Neutrophil (primary cell): ENCODE measurements around the gene RPP40.
A peak's percentile ranks its signal among the peaks of the same experiment; 100 is the strongest.
"Not testable (repeated sequence)": the region's sequence is repeated elsewhere in the genome, so short reads cannot be mapped to it uniquely, and the experiment has no call there.

Experiments
- H3K27ac ChIP-seq: fragments of 200-600 bp; sonication (generic); 2 replicates; pipeline ENCODE4 v1.5.1; 2016; ENCODE audit warnings: mild to moderate bottlenecking, moderate library complexity
- H3K27me3 ChIP-seq: fragments of 200-600 bp; sonication (generic); 2 replicates; pipeline ENCODE4 v1.6.0; 2016; ENCODE audit warnings: mild to moderate bottlenecking
- H3K36me3 ChIP-seq: fragments of 200-600 bp; sonication (generic); 2 replicates; pipeline ENCODE4 v1.5.1; 2017
- H3K4me1 ChIP-seq, 2 experiments: fragments of 200-600 bp in 1 of 2; sonication (generic) in 1 of 2; 1 replicate in 1 of 2; 2 replicates in 1 of 2; pipeline versions ENCODE4 v1.5.1 to v1.6.1; 2013 to 2016; ENCODE audit warnings: low read depth in 1 of 2, low read length in 1 of 2, mild to moderate bottlenecking in 1 of 2, moderate library complexity in 1 of 2; ENCODE audit not compliant: control insufficient read depth in 1 of 2, insufficient read depth in 1 of 2
- H3K4me3 ChIP-seq, 2 experiments: fragments of 200-600 bp in 1 of 2; sonication (generic) in 1 of 2; 1 replicate in 1 of 2; 2 replicates in 1 of 2; pipeline ENCODE4 v1.5.1; 2013 to 2016; ENCODE audit warnings: low read depth in 1 of 2, low read length in 1 of 2, mild to moderate bottlenecking in 1 of 2, moderate library complexity in 1 of 2
- H3K9me3 ChIP-seq: fragments of 200-600 bp; sonication (generic); 2 replicates; pipeline ENCODE4 v1.5.1; 2016
- TF ChIP-seq, protein P1 (sequence below): fragments of 200-600 bp; sonication (generic); IDR thresholded peaks from 2 replicates; pipeline ENCODE4 v1.5.1; 2016; ENCODE audit warnings: antibody characterized with exemption

Gene RPP40

DNA sequence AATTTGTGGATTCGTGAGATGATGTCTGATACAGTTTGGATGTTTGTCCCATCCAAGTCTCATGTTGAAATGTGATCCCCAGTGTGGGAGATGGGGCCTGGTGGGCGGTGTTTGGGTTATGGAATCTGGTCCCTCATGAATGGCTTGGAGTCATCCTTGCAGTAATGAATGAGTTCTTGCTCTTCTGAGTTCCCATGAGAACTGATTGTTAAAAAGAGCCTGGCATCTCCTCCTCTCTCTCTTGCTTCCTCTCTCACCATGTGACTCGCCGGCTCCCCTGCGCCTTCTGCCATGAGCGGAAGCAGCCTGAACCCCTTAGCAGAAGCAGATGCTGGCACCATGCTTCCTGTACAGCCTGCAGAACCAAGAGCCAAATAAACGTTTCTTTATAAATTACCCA, 30.5 kb upstream of the RPP40 start:
- TF ChIP-seq, protein P1, sequence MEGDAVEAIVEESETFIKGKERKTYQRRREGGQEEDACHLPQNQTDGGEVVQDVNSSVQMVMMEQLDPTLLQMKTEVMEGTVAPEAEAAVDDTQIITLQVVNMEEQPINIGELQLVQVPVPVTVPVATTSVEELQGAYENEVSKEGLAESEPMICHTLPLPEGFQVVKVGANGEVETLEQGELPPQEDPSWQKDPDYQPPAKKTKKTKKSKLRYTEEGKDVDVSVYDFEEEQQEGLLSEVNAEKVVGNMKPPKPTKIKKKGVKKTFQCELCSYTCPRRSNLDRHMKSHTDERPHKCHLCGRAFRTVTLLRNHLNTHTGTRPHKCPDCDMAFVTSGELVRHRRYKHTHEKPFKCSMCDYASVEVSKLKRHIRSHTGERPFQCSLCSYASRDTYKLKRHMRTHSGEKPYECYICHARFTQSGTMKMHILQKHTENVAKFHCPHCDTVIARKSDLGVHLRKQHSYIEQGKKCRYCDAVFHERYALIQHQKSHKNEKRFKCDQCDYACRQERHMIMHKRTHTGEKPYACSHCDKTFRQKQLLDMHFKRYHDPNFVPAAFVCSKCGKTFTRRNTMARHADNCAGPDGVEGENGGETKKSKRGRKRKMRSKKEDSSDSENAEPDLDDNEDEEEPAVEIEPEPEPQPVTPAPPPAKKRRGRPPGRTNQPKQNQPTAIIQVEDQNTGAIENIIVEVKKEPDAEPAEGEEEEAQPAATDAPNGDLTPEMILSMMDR: no peak
- Histone ChIP-seq H3K36me3 (no peaks in the 10 kb centered on the region), H3K9me3 (no peaks in the 10 kb centered on the region), H3K4me3 (no peak overlapping the region), H3K27me3 (no peaks in the 10 kb centered on the region), H3K27ac (no peak overlapping the region), H3K4me1 (no peaks in the 10 kb centered on the region)

DNA sequence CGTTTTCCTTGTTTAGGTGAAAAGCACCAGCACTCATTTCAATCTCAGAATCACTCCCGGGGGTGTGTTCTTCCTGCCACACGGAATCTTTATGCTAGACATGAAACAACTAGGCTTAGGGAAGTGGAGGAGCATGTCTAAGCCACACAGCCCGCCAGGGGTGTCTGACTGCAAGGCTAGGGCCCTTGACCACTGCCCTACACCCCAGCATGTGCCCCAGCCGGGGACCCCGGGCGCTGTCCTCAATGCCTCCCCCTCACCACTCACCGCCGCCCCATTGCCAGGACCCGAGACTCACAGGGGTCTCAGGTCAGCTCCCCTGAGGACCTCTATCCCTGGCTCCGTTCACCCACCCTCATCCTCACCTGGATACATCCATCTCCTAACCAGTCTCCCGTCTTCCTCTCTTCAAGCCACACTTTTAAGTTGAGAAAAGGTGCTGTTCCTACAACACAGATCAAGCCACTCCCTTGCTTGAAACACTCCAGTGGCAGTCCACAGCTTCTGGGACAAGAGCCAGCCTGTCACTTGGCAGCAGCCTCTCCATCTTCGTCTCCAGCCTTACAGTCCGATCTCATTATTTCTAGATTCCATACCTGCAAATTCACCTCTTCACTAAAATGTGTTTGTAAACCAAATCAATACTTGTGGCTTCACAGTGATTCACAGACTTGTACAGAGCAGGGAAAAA, 29.5 kb upstream of the RPP40 start:
- H3K27me3 ChIP-seq, H3K9me3 ChIP-seq, H3K4me1 ChIP-seq, H3K27ac ChIP-seq, H3K36me3 ChIP-seq, H3K4me3 ChIP-seq: not testable (repeated sequence)

DNA sequence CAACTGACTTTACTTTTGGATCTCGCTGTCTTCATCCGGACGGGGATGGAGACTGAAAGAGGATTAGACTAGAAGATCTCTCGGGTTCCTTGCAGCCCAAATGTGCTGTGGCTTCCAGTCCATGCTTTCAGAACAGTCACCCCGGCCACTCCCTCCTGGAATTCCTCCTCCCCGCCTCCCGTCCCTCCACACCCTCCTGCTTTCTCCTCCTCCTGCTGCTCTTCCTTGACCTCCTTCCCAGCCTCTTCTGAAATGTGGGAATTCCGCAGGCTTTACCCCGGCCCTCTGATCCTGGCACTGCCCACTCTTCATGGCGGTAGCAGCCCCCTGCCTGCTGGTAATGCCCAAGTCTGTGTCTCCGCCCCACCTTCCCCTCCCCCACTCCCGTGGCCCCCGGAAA, 28.9 kb upstream of the RPP40 start:
- H3K9me3 ChIP-seq, H3K27ac ChIP-seq, H3K27me3 ChIP-seq, H3K36me3 ChIP-seq, H3K4me1 ChIP-seq, H3K4me3 ChIP-seq: not testable (repeated sequence)

DNA sequence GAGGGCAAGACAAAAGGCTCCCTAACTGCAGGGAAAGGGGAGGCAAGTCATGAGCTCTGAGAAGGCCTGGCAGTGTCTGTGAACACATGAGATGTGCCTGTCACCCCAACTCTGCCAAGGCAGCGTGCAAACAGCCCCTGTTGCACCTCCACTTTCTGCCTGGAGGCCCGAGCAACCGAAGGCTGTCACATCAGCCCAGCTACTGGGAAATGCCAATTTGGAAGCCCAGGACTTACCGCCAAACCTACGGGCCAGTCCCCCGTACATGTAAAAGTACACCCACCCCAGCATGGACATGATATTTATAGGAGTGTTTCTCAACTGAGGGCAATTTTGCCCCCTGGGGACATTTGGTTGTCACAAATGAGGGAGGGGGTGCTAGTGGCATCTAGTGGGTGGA, 27.3 kb upstream of the RPP40 start:
- Histone ChIP-seq H3K4me3 (no peak overlapping the region), H3K4me1 (peaks cover 3 to 4% of the 10 kb centered on the region in 2 experiments), H3K9me3 (no peaks in the 10 kb centered on the region), H3K27me3 (peaks cover 5% of the 10 kb centered on the region), H3K27ac (no peak overlapping the region), H3K36me3 (no peaks in the 10 kb centered on the region)
- TF ChIP-seq, protein P1: no peak

DNA sequence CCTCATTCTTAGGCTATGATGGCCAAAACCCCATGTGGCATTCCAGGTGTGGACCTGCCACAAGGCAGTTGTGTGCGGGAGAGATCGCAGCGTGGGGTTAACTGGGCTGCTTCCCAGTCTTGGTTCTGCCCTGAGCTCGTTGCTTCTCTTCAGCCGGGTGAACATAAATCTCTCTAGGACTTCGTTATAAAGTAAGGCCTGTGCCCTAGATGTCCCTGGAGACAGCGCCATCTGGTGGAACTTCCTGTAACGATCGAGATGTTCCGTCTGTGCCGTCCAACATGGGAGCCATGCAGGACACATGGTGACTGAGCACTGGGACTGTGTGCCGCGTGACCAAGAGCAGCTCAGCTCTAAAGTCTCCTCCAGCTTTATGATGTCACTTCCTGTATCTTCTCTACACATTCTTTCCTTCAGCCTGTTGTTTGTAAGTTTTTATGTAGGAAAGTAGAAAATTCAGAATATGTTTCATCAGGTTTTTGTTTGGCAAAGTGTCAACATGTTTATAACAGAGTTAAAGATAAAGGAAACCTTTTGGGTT, 26.8 kb upstream of the RPP40 start:
- Histone ChIP-seq H3K27ac (no peak overlapping the region), H3K27me3 (peaks cover 10% of the 10 kb centered on the region), H3K9me3 (no peaks in the 10 kb centered on the region), H3K36me3 (no peaks in the 10 kb centered on the region), H3K4me1 (peaks cover 8 to 9% of the 10 kb centered on the region in 2 experiments), H3K4me3 (no peak overlapping the region)
- TF ChIP-seq, protein P1: peak; percentile 58

DNA sequence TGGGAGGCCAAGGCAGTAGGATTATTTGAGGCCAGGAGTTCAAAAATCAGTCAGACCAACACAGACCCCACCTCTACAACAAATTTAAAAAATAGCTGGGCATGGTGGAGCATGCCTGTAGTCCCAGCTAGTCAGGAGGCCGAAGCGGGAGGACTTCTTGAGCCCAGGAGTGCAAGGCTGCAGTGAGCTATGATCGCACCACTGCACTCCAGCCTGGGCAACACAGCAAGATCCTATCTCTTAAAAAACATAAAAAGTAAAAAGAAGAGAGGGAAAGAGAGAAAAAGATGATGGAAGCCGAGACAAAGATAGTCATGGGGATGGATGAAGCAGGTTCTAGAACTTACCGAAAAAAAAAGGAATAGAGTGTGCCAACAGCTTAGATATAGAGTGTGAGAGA, 25.8 kb upstream of the RPP40 start:
- Histone ChIP-seq H3K4me1 (peaks cover 11 to 13% of the 10 kb centered on the region in 2 experiments), H3K27ac (no peak overlapping the region), H3K9me3 (no peaks in the 10 kb centered on the region), H3K36me3 (no peaks in the 10 kb centered on the region), H3K4me3 (no peak overlapping the region), H3K27me3 (peaks cover 15% of the 10 kb centered on the region)
- TF ChIP-seq, protein P1: no peak
